GM11168 (cell line): Measurements from ENCODE around the gene ACAT1.
"Not testable (repeated sequence)": the region's sequence is repeated elsewhere in the genome, so short reads cannot be mapped to it uniquely, and the experiment has no call there.

Experiments used
- in situ Hi-C: fragments of 300-500 bp; cut with MboI; formaldehyde crosslinking; loops from one replicate; pipeline ENCODE4 v1.12.0; 2022; ENCODE audit warnings: low sequenced_read_pairs; ENCODE audit not compliant: unreplicated experiment

The ACAT1 gene

DNA sequence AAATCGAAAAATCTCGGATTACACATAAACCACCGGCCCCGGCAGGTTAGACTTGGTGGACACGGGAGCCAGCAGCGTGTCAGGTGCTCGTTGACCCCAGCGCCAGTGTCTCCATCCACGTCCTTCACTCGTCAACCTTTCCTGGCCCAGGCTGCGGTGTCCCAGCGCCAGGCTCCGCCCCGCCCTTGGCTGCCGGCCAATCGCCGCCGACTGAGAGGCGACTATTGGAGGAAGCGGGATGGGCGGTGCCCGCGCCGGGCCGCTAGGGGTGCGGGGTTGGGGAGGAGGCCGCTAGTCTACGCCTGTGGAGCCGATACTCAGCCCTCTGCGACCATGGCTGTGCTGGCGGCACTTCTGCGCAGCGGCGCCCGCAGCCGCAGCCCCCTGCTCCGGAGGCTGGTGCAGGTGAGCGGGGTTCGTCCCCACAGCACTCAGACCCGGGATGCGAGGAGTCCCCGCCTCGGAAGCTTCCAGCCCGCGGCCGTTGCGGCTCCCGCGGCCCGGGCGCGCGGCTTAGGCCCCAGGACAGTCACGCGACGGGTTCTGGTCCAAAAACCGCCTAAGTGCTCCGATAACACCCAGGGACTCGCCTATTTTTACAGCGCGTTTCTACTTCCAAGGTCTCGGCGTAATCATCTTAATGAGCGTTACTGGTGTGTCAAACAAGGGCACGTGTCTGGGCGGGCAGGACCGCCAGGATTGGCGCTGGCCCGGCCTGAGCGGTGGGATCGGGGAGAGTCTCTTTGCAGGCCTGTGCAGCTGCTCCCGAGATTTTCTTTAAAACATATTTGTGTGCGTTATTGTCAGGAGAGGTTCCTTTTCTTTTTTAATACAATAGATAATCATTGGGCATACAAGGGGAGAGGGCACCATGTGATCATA is at the start of gene ACAT1:
Gene ACAT1, plus strand, starts transcription at position 294 of the 882 bp plus-strand sequence. Its CDS starts 40 bp downstream, at position 334.
- in situ Hi-C loops, result no loop called here

GRCh38 chr11:108084811-108085210 is 36.6 kb upstream of the ACAT1 start:
- in situ Hi-C loops, result no loop called here

DNA sequence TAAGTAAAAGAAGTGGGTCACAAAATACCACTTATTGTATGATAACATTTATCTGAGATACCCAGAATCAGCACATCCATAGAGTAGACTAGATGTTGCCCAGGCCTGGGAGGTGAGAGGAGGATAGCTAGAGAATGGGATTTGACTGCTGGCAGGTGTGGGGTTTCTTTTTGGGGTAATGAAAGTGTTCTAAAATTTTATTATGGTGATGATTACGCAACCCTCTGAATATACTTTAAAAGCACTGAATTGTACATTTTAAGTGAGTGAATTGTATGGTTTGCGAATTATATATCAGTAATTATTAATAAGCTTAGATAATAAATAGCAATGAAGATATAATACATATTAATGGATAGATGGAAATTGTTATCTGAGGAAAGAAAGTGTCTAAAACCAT is 35.7 kb upstream of the ACAT1 start:
- in situ Hi-C loops, result no loop called here

GRCh38 chr11:108092134-108092533 is 29.2 kb upstream of the ACAT1 start:
- in situ Hi-C loops, result no loop called here

DNA sequence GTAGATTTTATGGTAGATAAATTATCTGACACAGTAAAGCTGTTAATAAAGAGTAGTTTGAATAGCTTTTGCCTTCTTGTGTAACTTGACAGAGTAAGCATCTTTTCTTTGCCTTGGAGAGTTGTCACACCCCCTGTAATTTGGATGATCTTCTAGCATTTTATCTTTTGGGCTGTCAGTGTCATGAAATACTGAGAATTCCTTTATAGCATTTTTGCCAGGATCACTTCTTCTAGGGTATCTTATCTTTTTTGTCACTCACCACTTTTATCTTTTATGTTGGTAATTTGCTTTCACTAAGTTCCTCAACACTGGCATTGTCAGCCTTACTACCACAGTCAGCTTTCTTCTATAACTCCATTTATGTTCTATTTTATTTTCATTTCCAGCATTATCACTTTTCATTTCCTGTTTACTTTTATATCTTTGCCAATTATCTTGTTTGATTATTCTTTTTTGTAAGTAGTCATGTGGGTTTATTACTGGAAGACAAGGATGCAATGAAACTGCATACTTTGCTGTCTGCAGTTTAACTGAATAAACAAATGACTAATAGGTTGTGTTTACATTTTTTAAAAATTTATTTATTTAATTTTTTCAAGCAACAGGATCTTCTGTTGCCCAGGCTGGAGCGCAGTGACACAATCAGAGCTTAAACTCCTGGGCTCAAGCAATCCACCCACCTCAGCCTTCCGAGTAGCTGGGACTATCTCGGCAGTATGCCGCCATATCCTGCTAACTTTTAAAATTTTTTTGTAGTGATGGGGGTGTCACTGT is 28.1 kb upstream of the ACAT1 start:
- in situ Hi-C loops, result no loop called here

GRCh38 chr11:108097179-108097578 is 24.2 kb upstream of the ACAT1 start:
- in situ Hi-C loops, result no loop called here

GRCh38 chr11:108101090-108101775 is 20.1 kb upstream of the ACAT1 start:
- in situ Hi-C loops, result no loop called here

- in situ Hi-C loops, result no loop called here
Measured at GRCh38 chr11:108111126-108111525, 10.2 kb upstream of the ACAT1 start.

DNA sequence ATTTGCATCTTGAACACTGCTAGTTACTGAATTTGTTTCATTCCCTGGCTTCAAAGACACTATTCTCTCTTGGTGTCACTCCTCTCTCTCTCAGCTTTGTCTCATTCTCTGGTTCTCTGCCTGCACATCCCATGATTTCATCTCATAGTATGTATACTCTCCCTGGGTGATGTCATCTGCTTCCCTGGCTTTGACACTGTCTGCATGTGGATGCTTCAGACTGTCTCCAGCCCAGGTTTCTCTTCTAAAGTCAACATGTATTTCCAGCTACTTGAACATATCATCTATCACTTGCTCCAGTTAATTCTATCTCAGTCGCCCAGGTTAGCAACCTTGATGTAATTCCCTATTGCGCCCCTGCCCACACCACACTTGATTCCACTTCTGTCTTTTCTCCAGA is 9.3 kb upstream of the ACAT1 start:
- in situ Hi-C loops, result no loop called here

DNA sequence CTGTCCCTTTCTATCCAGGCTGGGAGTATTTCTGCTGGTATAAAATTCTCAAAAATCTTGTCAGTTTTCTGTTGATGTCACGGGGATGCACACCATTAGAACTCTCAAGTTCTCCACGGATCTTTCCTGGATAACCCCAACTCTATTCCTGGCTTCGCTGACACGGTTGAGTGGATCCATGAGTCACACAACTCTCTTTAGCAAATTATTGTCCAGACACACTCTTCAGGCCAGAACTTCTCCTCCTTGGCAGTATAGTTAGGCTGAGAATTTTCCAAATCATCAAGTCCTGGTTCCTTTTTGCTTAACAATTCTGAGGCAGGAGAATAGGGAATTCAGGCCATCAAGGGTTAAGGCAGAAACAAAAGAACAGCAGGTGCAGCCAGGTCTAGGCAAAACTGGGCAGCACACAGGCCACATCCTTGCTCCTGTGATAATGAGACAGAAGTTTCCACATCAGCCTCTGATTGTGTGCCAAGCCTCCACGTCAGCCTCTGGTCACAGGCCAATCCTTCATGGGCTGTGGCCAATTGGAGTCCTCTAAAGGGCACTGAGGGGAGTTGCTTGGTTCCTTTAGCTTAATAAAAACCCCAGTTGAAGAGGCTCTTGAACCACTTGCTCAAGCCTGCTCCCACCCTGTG is 5.7 kb upstream of the ACAT1 start:
- in situ Hi-C loops, result no loop called here

GRCh38 chr11:108117746-108118371 is 3.5 kb upstream of the ACAT1 start:
- in situ Hi-C loops, result no loop called here

- in situ Hi-C loops, result not testable (repeated sequence)
Measured at GRCh38 chr11:108120936-108121273, 462 bp upstream of the ACAT1 start.

- in situ Hi-C loops, result no loop called here
Measured at GRCh38 chr11:108122166-108122628, 830 bp downstream of the ACAT1 start.

GRCh38 chr11:108125096-108125495 is 3.7 kb downstream of the ACAT1 start:
- in situ Hi-C loops, result no loop called here

- in situ Hi-C loops, result no loop called here
Measured at GRCh38 chr11:108128772-108129171, 7.4 kb downstream of the ACAT1 start.

GRCh38 chr11:108131993-108132392 is 10.6 kb downstream of the ACAT1 start:
- in situ Hi-C loops, result no loop called here

GRCh38 chr11:108132993-108133538 is 11.7 kb downstream of the ACAT1 start:
- in situ Hi-C loops, result not testable (repeated sequence)

DNA sequence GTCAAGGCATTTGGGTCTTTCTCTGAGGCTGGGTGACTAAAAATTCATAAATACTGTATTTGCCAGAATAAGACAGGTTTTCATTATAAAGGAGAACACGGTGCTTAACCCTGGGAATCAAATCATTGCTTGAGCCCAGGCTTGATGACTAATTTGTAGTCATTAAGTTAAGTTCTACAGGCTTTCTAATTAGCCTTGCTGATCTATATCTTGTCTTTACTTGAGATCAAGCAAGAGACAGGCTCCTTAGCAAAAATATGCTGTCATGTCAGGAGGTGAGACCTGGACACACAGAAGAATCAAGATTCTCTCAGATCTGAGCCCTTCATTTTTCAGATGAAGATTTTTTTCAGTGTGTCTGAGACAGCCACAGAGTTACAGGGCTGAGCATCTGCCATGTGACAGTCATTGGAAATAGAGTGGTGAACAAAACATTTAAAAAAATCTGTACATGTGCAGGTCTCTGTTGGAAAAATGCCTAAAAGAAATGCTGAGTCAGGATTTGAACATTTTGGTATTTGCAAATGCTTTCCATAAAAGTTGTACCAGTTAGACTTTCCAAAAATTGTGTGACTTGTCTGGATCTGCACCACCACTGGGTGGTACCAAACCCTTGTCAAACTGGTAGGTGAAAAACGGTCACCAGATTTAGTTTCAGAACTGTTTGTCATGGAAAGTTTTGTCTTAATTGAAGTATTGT is 14.6 kb downstream of the ACAT1 start:
- in situ Hi-C loops, result no loop called here

DNA sequence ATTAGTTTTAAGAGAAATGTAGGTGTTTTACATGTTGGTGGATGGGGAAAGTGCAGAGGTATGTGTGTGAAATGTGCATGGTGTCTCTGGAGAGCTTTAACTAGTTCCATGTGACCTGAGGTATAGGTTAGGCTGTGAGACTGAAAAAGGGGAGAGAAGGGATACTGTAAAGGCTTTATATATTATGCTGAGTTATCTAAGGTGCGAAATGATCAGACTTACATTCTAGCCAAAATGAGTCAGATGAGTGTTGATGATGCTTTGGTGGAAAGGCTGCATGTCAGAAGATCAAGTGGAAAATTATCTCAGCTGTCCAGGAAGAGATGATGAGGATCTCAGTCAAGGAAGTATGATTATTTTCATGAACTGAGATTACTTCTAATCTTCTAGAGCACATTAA is 15.8 kb downstream of the ACAT1 start:
- in situ Hi-C loops, result no loop called here
